H9 (cell line): ENCODE measurements around the gene CYGB. TPM values are rescaled to one million over a fixed set of nuclear protein-coding genes. Genes with fewer than 3 reads are reported as not detected.

ENCODE experiments used
- DNase-seq: peaks from one replicate; pipeline ENCODE4 v3.0.0-alpha.2; 2017
- H2AFZ ChIP-seq: one replicate; pipeline ENCODE4 v1.6.1; 2013; ENCODE audit warnings: mild to moderate bottlenecking, low read length, control low read depth, moderate library complexity
- H2AK5ac ChIP-seq: 2 replicates; pipeline ENCODE4 v1.6.1; 2013; ENCODE audit warnings: low read length, control low read depth, mixed read lengths; ENCODE audit not compliant: insufficient read length
- H2BK120ac ChIP-seq: one replicate; pipeline ENCODE4 v1.6.1; 2013; ENCODE audit warnings: low read depth, mild to moderate bottlenecking, low read length, control low read depth, inconsistent platforms; ENCODE audit not compliant: poor library complexity, severe bottlenecking
- H2BK12ac ChIP-seq: 2 replicates; pipeline ENCODE4 v1.6.1; 2013; ENCODE audit warnings: low read length, control low read depth, mixed read lengths, low read depth; ENCODE audit not compliant: insufficient read length
- H2BK15ac ChIP-seq: 2 replicates; pipeline ENCODE4 v1.6.1; 2013; ENCODE audit warnings: low read depth, low read length, control low read depth
- H2BK20ac ChIP-seq: one replicate; pipeline ENCODE4 v1.6.1; 2013; ENCODE audit warnings: low read depth, mild to moderate bottlenecking, low read length, control low read depth, inconsistent platforms; ENCODE audit not compliant: poor library complexity, severe bottlenecking
- H2BK5ac ChIP-seq: 2 replicates; pipeline ENCODE4 v1.6.1; 2013; ENCODE audit warnings: low read length, control low read depth, mixed read lengths; ENCODE audit not compliant: insufficient read length
- H3K14ac ChIP-seq: 2 replicates; pipeline ENCODE4 v1.6.1; 2013; ENCODE audit warnings: low read length, control low read depth; ENCODE audit not compliant: insufficient read depth
- H3K18ac ChIP-seq: 2 replicates; pipeline ENCODE4 v1.6.1; 2013; ENCODE audit warnings: low read depth, mild to moderate bottlenecking, mixed read lengths, low read length, control low read depth; ENCODE audit not compliant: insufficient read length
- H3K23ac ChIP-seq: 2 replicates; pipeline ENCODE4 v1.6.1; 2013; ENCODE audit warnings: low read length, control low read depth, mixed read lengths, low read depth; ENCODE audit not compliant: insufficient read length
- H3K23me2 ChIP-seq: 2 replicates; pipeline ENCODE4 v1.6.1; 2013; ENCODE audit warnings: low read depth, mild to moderate bottlenecking, mixed read lengths, low read length, control low read depth; ENCODE audit not compliant: insufficient read length, poor library complexity, severe bottlenecking
- H3K27ac ChIP-seq: 2 replicates; pipeline ENCODE4 v1.5.1; 2013; ENCODE audit warnings: low read length, control low read depth, mixed read lengths, low read depth; ENCODE audit not compliant: insufficient read length
- H3K27me3 ChIP-seq: 2 replicates; pipeline ENCODE4 v1.6.1; 2013; ENCODE audit warnings: low read length, control low read depth, inconsistent platforms; ENCODE audit not compliant: insufficient read depth
- H3K4ac ChIP-seq: 2 replicates; pipeline ENCODE4 v1.6.1; 2013; ENCODE audit warnings: low read depth, mild to moderate bottlenecking, control low read depth, inconsistent platforms, low read length, moderate library complexity
- H3K4me1 ChIP-seq: 2 replicates; pipeline ENCODE4 v1.6.1; 2013; ENCODE audit warnings: low read length, control low read depth, inconsistent platforms; ENCODE audit not compliant: insufficient read depth
- H3K4me2 ChIP-seq: 2 replicates; pipeline ENCODE4 v1.6.1; 2013; ENCODE audit warnings: low read length, control low read depth, mixed read lengths; ENCODE audit not compliant: insufficient read length, insufficient read depth
- H3K56ac ChIP-seq: 2 replicates; pipeline ENCODE4 v1.6.1; 2013; ENCODE audit warnings: low read depth, mild to moderate bottlenecking, mixed read lengths, low read length, control low read depth; ENCODE audit not compliant: insufficient read length
- H3K79me1 ChIP-seq: 2 replicates; pipeline ENCODE4 v1.6.1; 2013; ENCODE audit warnings: low read depth, mild to moderate bottlenecking, moderate library complexity, low read length, control low read depth, inconsistent platforms; ENCODE audit not compliant: insufficient read depth, poor library complexity, severe bottlenecking
- H3K79me2 ChIP-seq: 2 replicates; pipeline ENCODE4 v1.6.1; 2013; ENCODE audit warnings: low read length, control low read depth, inconsistent platforms; ENCODE audit not compliant: insufficient read depth
- H3K9ac ChIP-seq: 2 replicates; pipeline ENCODE4 v1.6.1; 2013; ENCODE audit warnings: low read length, control low read depth, mixed read lengths; ENCODE audit not compliant: insufficient read length; ENCODE audit errors: extremely low read depth
- H3K9me3 ChIP-seq: one replicate; pipeline ENCODE4 v1.6.1; 2013; ENCODE audit warnings: low read depth, low read length, inconsistent platforms; ENCODE audit not compliant: control insufficient read depth
- H3T11ph ChIP-seq: one replicate; pipeline ENCODE4 v1.6.1; 2013; ENCODE audit warnings: mild to moderate bottlenecking, low read length, control low read depth, inconsistent platforms
- H4K20me1 ChIP-seq: one replicate; pipeline ENCODE4 v1.6.1; 2013; ENCODE audit not compliant: control insufficient read depth, insufficient read length, insufficient read depth
- H4K5ac ChIP-seq: 2 replicates; pipeline ENCODE4 v1.6.1; 2013; ENCODE audit warnings: low read depth, mild to moderate bottlenecking, mixed read lengths, low read length, control low read depth; ENCODE audit not compliant: insufficient read length
- H4K8ac ChIP-seq: replicated peaks from 2 replicates; pipeline ENCODE4 v1.6.1; 2013; ENCODE audit warnings: low read length, control low read depth, mixed read lengths, low read depth; ENCODE audit not compliant: insufficient read length
- H4K91ac ChIP-seq: 2 replicates; pipeline ENCODE4 v1.6.1; 2013; ENCODE audit warnings: low read depth, mild to moderate bottlenecking, moderate library complexity, mixed read lengths, low read length, control low read depth; ENCODE audit not compliant: insufficient read length
- H3K27ac Mint-ChIP-seq, 3 experiments: 2 replicates in 2 of 3; 3 replicates in 1 of 3; pipeline ENCODE4 v1.8.0; 2020 to 2021; ENCODE audit warnings: mixed read lengths in 3 of 3, mild to moderate bottlenecking in 1 of 3, moderate library complexity in 1 of 3
- H3K27me3 Mint-ChIP-seq: 2 replicates; pipeline ENCODE4 v1.8.0; 2021; ENCODE audit warnings: low read depth, mild to moderate bottlenecking, moderate library complexity, mixed read lengths
- H3K36me3 Mint-ChIP-seq, 3 experiments: 2 replicates in 2 of 3; 3 replicates in 1 of 3; pipeline ENCODE4 v1.8.0; 2020 to 2021; ENCODE audit warnings: low read depth in 3 of 3, mixed read lengths in 3 of 3; ENCODE audit not compliant: insufficient read depth in 1 of 3
- H3K4me1 Mint-ChIP-seq, 2 experiments: 2 replicates each; pipeline ENCODE4 v1.8.0; 2020; ENCODE audit warnings: mixed read lengths in 2 of 2
- H3K4me3 Mint-ChIP-seq, 2 experiments: 2 replicates in 1 of 2; 3 replicates in 1 of 2; pipeline ENCODE4 v1.8.0; 2020 to 2021; ENCODE audit warnings: mild to moderate bottlenecking in 2 of 2, mixed read lengths in 2 of 2, moderate library complexity in 1 of 2
- H3K9me3 Mint-ChIP-seq, 2 experiments: 2 replicates in 1 of 2; 3 replicates in 1 of 2; pipeline ENCODE4 v1.8.0; 2020; ENCODE audit warnings: mild to moderate bottlenecking in 2 of 2, mixed read lengths in 2 of 2, moderate library complexity in 1 of 2
- CTCF ChIP-seq: fragments of 200-600 bp; sonication (generic); conservative IDR thresholded peaks from 3 replicates; pipeline ENCODE4 v1.8.0; 2021; ENCODE audit warnings: antibody characterized with exemption, mild to moderate bottlenecking
- WGBS: extraction: QIAGEN DNeasy Blood & Tissue Kit; methylation state at CpG from one replicate; pipeline ENCODE4 v1.1.7; 2013; ENCODE audit warnings: missing lambda C conversion rate, low lambda C conversion rate, mixed read lengths; ENCODE audit not compliant: insufficient read length; ENCODE audit errors: extremely low coverage; 5-methylcytosine and 5-hydroxymethylcytosine counted together
- total RNA-seq: library from RNA; stranded (reverse); gene quantifications from 2 replicates; pipeline ENCODE4 v1.2.1, GENCODE V29; 2021

Gene CYGB
- total RNA-seq, 1 experiment from 2014 or later: 2.4 TPM

- H3K9me3 Mint-ChIP-seq: no peaks in the 10 kb centered on the region; a peak in 1 of 5 replicates
- H3K27me3 ChIP-seq: no peaks in the 10 kb centered on the region
- no CpG with 5 or more reads among the region's 6 CpGs for WGBS
These were observed 24.2 kb downstream of the CYGB start for GRCh38 chr17:76513306-76513692.

More at GRCh38 chr17:76513306-76513692, 24.2 kb downstream of the CYGB start:
- no peak overlapping the region for H2BK120ac ChIP-seq
- no peak overlapping the region for H2BK12ac ChIP-seq
- no peak overlapping the region for H3K4me2 ChIP-seq
- Mint-ChIP-seq H3K4me1 (peaks cover 0 to 3% of the 10 kb centered on the region in 2 experiments; a peak in 1 of 4 replicates), H3K4me3 (no peak overlapping the region), H3K27me3 (peaks cover 15% of the 10 kb centered on the region), H3K27ac (no peak overlapping the region), H3K36me3 (no peaks in the 10 kb centered on the region)
- no peak overlapping the region for H2BK15ac ChIP-seq
- no peak overlapping the region for H4K8ac ChIP-seq
- H3K79me1 ChIP-seq: no peaks in the 10 kb centered on the region
- no peaks in the 10 kb centered on the region for H3K79me2 ChIP-seq
- H4K91ac ChIP-seq: no peak overlapping the region
- no peak overlapping the region for H3K18ac ChIP-seq
- no peak overlapping the region for H3K56ac ChIP-seq
- H4K5ac ChIP-seq: no peak overlapping the region
- H3K27ac ChIP-seq: no peak overlapping the region
- H3K14ac ChIP-seq: no peak overlapping the region
- H3K23me2 ChIP-seq: no peaks in the 10 kb centered on the region
- H3K23ac ChIP-seq: no peak overlapping the region
- no peak overlapping the region for H2BK20ac ChIP-seq
- H4K20me1 ChIP-seq: no peaks in the 10 kb centered on the region
- H3K9me3 ChIP-seq: no peaks in the 10 kb centered on the region
- H3K4me1 ChIP-seq: no peaks in the 10 kb centered on the region
- no peak overlapping the region for H2AK5ac ChIP-seq
- H2BK5ac ChIP-seq: no peak overlapping the region
- no peak overlapping the region for H2AFZ ChIP-seq
- H3K4ac ChIP-seq: no peak overlapping the region
- H3T11ph ChIP-seq: no peak overlapping the region
- no peak for TF ChIP-seq CTCF
- DNase-seq: no peak
- H3K9ac ChIP-seq: no peak overlapping the region
